NCI-H2227 (cell line): ENCODE measurements around the gene ATP5F1B.

Source experiments
- DNase-seq: peaks from one replicate; lab custom pipeline; 2025; ENCODE audit not compliant: unreplicated experiment; lab: John Stamatoyannopoulos, UW

ATP5F1B gene

DNA sequence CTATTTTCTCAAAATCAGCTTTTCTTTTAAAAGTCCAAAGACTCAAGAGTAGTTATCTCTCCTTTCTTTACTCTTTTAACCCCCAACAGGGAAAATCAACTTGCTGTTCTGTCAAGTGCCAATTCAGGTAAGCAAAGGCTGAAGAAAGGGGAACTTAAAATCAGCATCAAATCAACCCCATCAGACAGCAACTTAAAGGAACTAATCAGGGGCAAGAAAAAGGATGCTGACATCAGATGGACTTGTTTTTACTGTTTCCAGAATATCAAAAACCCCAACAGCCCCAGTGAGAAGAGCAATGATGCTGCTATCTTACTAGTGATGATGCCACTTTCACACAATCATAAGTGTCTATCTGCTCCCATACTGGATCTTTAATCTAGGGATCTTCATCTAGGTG is 19.1 kb downstream of the ATP5F1B start:
- DNase-seq, result no peak

DNA sequence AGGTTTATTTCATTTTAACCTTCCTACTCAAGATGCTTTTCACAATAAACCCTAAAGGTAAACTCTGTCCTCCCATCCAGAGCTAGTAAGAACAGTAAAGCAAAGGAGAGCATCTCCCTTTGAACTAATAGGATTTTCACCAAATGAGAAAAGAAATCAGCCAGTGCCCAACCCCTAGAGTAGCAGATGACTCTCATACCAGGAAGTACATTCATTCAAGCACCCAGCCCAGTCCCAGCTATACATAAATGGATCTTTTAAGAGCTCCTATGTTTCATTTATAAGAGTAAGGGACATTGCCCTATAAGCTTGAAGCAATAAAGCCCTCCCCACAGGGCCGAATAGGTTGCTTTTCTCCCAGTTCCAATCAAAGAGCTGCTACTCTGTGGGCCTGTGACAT is 23.2 kb downstream of the ATP5F1B start:
- DNase-seq, result no peak

DNA sequence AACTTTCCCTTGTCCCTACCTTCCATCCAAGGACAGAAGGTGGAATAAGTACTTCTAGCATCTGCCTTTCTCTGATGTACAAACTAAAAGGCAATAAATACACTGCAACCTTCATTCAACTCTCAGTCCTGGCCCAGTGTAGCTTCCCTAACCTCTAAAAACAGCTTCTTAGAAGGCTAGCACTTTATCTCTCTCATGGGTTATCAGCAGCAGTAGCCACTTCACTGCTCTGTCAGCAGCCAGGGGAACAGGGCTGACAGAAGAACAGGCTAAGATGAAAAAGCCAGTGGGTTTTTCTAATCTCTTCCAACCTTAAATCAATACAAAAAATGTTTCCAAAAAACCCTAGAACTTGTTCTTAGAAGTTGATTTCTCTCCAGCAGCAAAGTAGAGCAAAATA is 28.9 kb downstream of the ATP5F1B start:
- no peak for DNase-seq

DNA sequence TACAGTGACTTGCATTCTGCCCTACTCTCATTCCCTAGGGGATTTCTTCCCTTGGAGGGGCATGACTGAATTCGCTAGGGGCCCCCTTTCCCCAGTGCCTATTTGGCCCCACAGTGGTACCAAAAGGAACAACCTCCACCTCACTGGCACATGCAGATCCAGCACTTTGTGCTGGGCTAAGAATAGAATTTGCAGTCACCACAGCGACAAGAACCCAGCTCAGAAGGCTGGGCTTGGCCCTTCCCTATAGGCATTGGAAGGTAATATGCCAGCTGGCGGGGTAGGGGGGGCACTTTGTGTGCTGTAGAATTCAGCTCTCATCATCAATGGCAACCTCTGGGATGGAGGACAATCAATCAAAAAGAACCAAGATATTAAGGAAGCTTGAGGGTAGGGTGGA is 29.5 kb downstream of the ATP5F1B start:
- DNase-seq, result no peak

DNA sequence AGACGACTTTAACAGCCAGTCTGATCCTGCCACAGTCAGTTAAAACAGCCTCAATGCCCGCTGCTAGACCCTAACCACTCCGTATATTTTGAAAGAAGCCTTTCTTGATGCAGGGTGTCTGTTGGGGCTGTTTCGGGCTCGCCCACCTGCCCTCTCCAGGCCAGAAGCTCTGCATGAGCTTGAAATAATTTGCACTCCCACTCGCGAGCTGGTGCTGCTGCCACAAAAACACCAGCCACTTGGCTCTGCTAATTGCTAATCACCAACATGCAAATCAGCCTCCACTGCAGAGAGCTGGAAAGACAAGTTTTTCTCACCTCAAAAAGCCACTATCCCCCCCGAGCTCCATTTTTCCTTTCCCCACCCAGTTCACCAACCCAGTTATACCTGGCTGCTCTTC is 31.2 kb downstream of the ATP5F1B start:
- DNase-seq, result no peak

- DNase-seq, result no peak
Observed at GRCh38 chr12:56604355-56604754, 41.4 kb downstream of the ATP5F1B start.

DNA sequence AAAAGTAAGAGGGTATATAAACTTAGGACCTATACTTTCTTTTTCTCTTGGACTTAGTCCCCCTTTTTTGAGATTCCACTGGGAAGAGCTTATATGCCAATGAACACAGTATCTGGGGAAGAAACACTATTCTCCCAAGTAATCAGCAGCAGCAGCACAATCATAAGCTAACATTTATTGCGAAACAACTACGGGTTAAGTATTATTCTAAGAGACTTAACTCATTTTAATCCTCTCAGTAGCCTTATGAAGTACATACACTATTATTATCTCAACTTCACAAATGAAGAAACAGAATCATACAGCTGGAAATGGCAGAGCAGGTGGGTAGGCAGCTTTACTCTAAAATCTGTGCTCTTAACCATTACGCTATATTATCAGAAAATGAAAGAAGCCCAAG is 43.5 kb downstream of the ATP5F1B start:
- no peak for DNase-seq

- no peak for DNase-seq
Observed at GRCh38 chr12:56601503-56601902, 44.3 kb downstream of the ATP5F1B start.

GRCh38 chr12:56600753-56601152 is 45.0 kb downstream of the ATP5F1B start:
- DNase-seq, result no peak

- no peak for DNase-seq
Observed at GRCh38 chr12:56599797-56600196, 46.0 kb downstream of the ATP5F1B start.

DNA sequence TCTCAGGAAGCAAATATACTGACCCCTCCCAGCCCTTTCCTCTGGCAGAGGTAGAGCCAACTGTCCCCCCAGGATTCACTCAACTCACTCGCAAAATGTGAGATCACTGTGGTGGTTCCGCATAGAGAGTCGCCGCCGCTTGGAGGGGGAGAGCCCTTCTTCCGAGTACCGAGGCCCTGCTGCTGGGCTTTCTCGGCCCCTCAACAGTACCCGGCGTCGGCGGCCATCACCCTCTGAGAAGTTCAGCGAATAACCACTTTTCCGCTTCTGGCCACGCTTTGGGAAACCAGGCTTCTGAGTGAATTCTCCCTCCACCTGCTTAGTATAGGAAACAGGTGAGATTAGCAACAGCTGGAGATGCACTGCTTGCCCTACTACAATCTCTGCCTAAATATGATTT is 46.7 kb downstream of the ATP5F1B start:
- no peak for DNase-seq

DNA sequence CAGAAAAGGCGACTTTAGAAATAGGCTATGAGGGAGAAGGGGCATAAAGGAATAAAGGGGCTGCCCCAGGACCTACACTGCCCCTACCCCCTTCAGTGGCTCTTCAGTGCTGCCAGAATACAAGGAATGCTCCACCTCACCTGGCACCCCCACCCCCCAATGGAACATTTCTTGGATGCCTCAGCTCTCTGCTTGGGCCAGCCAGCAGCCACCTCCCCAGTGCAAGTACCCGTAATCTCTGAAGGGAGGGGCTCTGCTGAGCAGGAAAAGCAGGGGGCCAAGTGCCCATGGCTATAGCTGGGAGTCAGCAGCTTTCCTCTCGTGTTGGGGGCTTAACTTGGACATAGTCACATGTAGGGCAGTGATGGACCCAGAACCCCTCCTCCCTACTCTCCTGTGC is 49.0 kb downstream of the ATP5F1B start:
- DNase-seq, result no peak

DNA sequence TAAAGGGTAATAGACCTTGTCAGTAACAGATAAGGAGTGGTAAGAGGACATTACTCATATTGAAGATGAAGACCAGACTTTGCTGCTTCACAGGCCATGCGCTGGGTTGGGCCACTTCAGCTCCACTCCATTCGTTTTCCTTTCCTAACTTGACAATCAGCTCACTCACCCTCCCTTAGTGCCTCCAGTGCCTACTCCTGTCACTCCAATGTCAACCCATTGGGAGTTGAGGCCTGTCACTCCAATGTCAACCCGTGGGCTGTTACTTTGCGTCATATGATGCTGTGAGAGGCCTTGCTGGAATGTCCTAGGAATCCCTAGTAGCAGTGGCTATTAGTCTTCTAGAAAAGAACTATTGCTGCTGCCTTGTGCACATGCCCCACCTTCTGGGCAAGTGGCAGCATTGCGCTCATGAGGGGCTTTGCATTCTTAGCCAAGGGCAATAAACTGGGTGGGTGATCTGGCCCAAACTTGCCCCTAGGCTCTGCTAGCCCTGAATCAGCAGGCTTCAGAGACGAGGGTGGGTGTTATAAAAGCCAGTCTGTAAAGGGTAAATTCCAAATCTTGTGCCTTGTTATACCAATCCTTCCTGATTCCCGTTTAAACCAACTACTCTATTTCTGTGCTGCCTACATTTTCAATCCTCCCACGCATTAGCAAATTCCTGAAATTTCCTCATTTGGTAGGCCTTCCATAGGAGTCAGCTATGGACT is 51.7 kb downstream of the ATP5F1B start:
- peak; percentile 64 for DNase-seq

DNA sequence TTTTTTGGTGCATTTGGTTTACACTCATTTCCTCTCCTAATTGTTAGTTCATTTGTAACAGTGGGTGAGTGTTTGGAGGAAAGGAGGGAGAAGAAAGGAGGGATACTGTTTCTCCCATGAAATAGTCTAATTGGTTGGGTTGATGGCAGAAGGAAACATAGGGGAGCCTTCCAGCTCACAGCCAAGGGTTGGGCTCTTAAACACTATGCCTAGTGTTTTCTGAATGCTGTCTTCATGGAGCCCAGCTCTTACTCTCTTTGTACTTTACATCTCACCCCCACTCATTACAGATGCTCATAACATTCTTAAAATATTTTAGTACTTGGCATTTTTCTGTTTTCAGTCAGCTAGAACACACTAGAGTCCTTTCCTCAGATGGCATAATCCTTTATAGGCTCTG is 53.8 kb downstream of the ATP5F1B start:
- DNase-seq, result no peak

GRCh38 chr12:56591126-56591525 is 54.7 kb downstream of the ATP5F1B start:
- peak; percentile 4 for DNase-seq

- peak; percentile 11 for DNase-seq
Observed at GRCh38 chr12:56590237-56590830, 55.5 kb downstream of the ATP5F1B start.

- DNase-seq, result no peak
Observed at GRCh38 chr12:56589783-56590182, 56.0 kb downstream of the ATP5F1B start.
